SK-N-SH treated with all-trans-retinoic acid at 6 μM for 48 hours (cell line): ENCODE data around the gene AHCY.

ENCODE experiments used
- ARNTL ChIP-seq: fragments of 450-650 bp; formaldehyde crosslinking; IDR thresholded peaks from 2 replicates; pipeline ENCODE4 v1.5.0; 2020; ENCODE audit warnings: low read depth, mild to moderate bottlenecking, moderate library complexity, borderline replicate concordance
- CREB5 ChIP-seq: fragments of 250-450 bp; sonication (Bioruptor Pico); IDR thresholded peaks from 2 replicates; pipeline ENCODE4 v1.5.1; 2020; ENCODE audit warnings: low read depth, mild to moderate bottlenecking, moderate library complexity
- CSRNP3 ChIP-seq: fragments of 250-450 bp; sonication (Bioruptor Pico); IDR thresholded peaks from 2 replicates; pipeline ENCODE4 v1.5.1; 2021; ENCODE audit warnings: mild to moderate bottlenecking, moderate library complexity
- GLIS3 ChIP-seq: fragments of 250-450 bp; sonication (Bioruptor Pico); IDR thresholded peaks from 2 replicates; pipeline ENCODE4 v1.5.0; 2020; ENCODE audit warnings: mild to moderate bottlenecking, moderate library complexity
- OSR1 ChIP-seq: fragments of 250-450 bp; sonication (Bioruptor Pico); IDR thresholded peaks from 2 replicates; pipeline ENCODE4 v1.8.0; 2022; ENCODE audit warnings: moderate library complexity, mild to moderate bottlenecking, inconsistent platforms
- RARB ChIP-seq: fragments of 250-450 bp; sonication (Bioruptor Pico); IDR thresholded peaks from 2 replicates; pipeline ENCODE4 v1.8.0; 2021; ENCODE audit warnings: mild to moderate bottlenecking, moderate library complexity
- SNAI2 ChIP-seq: fragments of 250-450 bp; sonication (Bioruptor Pico); IDR thresholded peaks from 2 replicates; pipeline ENCODE4 v1.5.0; 2020; ENCODE audit warnings: mild to moderate bottlenecking, moderate library complexity
- TCF4 ChIP-seq: fragments of 250-450 bp; sonication (Bioruptor Pico); IDR thresholded peaks from 2 replicates; pipeline ENCODE4 v1.8.0; 2021; ENCODE audit warnings: mild to moderate bottlenecking, moderate library complexity, borderline replicate concordance
- TOX ChIP-seq: fragments of 250-450 bp; sonication (Bioruptor Pico); IDR thresholded peaks from 2 replicates; pipeline ENCODE4 v1.8.0; 2021; ENCODE audit warnings: mild to moderate bottlenecking, moderate library complexity, borderline replicate concordance
- ZNF70 ChIP-seq: fragments of 450-650 bp; formaldehyde crosslinking; IDR thresholded peaks from 2 replicates; pipeline ENCODE4 v1.5.0; 2020; ENCODE audit warnings: mild to moderate bottlenecking, moderate library complexity

- TF ChIP-seq OSR1 (CRISPR knock-in tag): no peak
- TF ChIP-seq RARB: no peak
- no peak for TF ChIP-seq ZNF70 (CRISPR knock-in tag)
- no peak for TF ChIP-seq ARNTL
- no peak for TF ChIP-seq GLIS3
- TF ChIP-seq SNAI2 (CRISPR knock-in tag): no peak
- TF ChIP-seq CREB5 (CRISPR knock-in tag): no peak
- TF ChIP-seq TOX (CRISPR knock-in tag): no peak
- TF ChIP-seq CSRNP3 (CRISPR knock-in tag): no peak
- no peak for TF ChIP-seq TCF4 (CRISPR knock-in tag)
Observed at GRCh38 chr20:34271956-34272355, 31.2 kb downstream of the AHCY start.
